C1 segment of cervical spinal cord (tissue), 14 donors: ENCODE data around the gene RASSF10.

Experiments
- DNase-seq, 14 donors: peaks; one replicate each; lab custom pipeline; 2025; lab: John Stamatoyannopoulos, UW

Gene RASSF10

DNA sequence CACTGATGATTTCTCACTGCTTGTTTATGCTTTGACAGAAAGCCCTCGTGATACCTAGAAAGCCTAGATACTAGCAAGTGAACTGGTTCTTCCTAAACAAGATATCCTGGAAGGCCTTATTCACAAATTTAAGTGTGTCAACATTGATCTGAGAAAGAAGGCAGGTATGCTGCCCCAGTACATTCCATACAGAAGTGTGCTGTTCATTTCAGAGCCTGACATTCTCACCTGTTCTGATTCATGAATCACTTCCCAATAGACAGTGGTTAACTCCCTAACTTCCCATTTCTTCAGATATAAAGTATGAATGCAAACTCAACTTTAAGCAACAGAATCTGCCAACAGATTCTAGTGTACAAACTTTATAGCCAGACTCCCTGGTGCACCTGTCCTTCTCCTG lies 15.5 kb upstream of the RASSF10 start:
- no peak for DNase-seq

DNA sequence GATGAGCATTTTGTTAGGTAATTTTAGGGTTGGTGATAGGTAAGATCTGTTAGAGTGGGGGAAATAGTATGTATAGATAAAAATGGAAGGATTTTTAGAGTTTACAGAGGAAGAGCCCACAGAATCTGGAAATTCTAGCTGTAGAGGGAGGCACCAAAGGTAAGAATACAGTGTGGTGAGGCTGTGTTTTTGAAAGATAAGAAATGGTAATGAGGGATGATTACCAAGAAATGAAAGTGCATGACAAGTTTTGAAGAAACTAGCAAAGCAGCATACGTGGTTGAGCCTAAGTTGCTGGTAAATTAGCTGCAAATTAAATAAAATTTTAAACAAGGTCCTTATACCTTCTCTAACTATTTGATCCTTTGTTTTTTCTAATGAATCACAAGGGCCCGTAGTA lies 14.6 kb upstream of the RASSF10 start:
- no peak for DNase-seq

DNA sequence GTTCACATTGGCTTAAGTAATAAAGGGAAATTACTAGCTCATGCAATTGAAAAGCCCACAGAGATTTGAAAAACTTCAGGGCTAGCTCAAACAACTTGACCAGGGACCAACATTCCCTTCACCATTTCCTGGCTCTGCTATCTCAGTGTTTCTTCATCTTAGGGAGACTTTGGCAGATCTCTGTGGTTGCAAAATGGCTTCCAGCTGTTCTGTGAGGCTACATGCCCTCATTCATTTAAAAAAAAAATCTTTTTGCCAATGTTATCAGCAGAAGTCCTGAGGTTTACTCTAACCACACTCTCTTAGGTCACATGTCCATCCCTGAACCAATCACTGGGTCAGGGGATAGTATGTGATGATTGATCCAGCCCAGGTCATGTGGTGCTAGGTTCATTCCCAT lies 13.9 kb upstream of the RASSF10 start:
- DNase-seq, result no peak

DNA sequence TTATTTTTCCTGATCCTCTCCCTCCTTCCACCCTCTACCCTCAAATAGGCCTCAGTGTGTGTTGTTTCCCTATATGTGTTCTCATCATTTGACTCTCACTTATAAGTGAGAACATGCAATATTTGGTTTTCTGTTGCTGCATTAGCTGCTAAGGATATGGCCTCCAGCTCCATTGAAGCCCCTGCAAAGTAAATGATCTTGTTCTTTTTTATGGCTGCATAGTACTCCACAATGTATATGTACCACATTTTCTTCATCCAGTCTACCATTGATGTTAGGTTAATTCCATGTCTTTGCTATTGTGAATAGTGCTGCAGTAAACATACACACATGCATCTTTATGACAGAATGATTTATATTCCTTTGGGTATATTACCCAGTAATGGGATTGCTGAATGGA lies 13.3 kb upstream of the RASSF10 start:
- no peak for DNase-seq

DNA sequence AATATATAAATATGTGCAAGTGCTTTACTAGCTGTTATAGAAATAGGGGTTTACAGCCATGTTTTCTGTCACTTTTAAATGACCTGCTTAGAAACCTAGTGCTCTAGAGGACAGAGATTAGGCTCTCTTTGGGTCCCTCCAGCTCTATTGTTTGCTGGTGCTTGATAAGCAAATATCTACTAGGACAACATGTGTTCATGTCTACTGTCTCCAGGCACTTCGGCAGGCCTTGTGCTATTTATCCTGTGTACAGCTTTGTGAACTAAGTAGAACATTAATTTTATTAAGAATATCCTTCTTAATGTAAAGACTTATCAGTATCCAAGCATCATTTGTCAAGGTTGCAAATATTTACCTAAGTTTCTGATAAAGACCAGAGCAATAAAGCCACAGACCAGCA lies 11.9 kb upstream of the RASSF10 start:
- DNase-seq, result no peak

DNA sequence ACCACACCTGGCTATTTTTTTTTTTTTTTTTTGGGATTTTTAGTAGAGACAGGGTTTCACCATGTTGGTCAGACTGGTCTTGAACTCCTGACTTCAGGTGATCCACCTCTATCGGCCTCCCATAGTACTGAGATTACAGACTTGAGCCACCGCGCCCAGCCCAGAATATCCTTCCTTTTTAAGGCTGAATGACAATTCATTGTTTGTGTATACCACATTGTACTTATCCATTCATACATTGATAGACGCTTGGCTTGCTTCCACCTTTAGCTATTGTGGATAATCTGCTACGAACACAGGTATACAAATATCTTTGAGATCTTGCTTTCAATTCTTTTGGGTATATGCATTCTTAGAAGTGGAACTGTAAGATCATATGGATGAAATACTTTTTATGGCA lies 10.8 kb upstream of the RASSF10 start:
- no peak for DNase-seq

DNA sequence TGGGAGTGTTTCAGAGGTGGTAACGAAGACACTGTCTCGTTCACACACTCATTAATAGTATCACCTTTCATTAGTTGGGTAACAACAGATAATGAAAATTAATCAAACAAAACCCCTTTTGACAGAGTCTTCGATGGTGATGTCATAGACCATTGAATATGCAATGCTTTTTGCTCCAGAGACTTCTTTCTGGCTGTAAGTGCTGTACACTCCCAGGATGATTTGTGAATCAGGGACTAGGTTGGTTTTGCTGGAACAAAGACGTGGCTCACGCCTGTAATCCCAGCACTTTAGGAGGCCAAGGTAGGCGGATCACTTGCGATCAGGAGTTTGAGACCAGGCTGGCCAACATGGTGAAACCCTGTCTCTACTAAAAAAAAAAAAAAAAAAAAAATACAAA lies 9.5 kb upstream of the RASSF10 start:
- DNase-seq, result no peak

DNA sequence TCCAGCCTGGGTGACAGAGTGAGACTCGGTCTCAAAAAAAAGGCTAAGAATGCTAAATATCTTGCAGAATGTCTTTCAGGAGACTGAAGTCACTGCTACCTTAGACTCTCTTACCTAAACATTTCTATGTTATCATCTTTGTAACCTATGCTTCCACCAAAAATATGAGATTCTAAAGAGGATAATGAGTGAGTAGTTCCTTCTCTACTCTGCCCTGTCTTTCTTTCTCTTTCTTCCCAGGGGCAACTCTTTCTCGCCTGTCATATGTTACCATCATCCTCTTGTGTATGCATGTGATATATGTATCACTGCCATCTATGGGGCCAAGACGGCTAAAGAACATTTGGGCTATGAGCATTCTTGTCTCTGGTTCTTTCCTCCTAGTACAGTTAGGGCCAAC lies 9.0 kb upstream of the RASSF10 start:
- DNase-seq, result no peak

DNA sequence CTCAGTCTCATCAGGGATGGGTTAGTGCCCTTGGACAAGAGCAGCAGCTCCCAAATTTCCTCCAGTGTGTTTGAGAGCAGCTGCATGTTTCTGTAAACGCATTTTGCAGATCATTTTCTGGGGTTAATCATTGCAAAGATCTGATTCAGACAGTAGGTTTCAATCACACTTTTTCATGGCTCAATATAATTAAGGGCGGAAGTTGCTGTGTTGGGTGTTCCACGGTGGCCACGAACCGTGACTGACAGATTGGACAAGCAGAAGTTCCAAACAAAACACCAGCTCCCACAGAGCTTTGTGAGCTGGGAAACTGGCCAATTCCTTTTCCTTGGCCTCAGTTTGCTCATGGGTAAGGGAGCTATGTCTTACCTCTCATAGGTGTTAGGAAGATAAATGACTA lies 8.4 kb upstream of the RASSF10 start:
- DNase-seq, result no peak

DNA sequence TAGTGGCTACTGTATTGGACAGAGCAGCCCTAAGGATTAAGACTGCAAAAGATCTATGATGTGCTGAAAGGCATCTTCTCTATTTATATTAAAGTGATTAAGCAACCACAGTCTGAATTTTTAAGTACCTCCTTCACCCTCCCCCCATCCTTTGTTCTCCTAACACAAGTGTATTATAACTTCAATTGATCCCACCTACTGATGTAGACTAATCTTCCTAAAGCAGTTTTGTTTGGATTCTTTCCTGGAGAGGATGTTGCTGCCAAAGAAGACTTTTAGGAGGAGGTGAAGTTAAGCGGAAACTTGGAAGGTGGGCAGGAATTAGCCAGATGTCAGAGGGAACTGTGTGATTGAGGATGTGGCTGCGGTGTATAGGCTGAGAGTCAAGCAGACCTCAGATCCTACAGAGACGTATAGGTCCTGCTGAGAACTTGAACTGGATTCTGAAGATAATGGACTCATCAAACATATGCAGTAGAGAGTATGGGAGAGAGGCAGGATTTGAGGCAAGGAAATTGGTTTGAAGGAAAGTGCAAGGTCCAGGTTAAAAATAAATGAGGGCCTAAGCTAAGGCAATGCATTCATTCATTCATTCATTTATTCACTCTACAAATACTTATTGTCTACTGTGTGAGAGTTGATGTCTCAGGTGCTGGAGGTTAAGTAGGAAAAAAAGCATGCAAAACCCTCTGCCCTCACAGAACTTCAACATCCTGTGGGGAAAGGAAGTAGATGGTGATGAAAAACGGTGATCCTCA lies 5.2 kb upstream of the RASSF10 start:
- DNase-seq, result no peak

DNA sequence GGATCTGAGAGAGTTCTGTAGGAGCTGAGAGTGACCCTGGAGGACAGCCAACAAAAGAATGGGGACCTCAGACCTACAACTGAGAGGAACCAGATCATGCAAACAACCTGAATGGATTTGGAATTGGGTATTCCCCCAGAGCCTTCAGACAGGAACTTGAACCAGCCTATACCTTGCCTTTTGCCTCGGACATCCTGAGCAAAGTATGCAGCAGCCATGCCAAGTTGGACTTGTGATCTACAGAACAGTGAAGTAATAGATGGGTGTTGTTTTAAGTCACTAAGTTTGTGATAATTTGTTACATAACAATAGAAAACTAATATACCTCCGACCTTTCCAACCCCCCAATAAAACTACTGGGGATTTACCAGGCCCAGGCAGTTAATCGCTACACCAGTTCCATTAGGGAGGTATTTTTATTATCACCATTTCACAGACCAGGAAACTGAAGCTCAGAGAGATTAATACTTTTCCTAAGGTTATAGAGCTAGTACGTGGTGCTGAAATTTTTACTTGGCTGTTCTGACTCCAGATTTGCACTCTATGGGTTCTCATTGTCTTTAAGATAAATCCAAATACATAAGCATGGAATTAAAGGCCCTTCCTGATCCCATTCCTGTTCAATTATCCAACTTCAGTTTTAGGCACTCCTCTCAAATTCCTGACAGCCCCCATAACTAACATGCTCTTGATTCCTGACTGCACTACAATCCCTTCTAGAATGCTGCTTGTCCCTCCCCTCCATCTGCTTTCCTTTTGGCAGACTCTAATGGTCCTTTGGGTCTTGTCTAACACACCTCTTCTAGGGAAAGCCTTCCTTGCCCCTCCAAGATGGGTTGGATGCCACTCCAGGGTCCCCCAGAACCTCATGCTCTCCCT lies 1.7 kb upstream of the RASSF10 start:
- no peak for DNase-seq

DNA sequence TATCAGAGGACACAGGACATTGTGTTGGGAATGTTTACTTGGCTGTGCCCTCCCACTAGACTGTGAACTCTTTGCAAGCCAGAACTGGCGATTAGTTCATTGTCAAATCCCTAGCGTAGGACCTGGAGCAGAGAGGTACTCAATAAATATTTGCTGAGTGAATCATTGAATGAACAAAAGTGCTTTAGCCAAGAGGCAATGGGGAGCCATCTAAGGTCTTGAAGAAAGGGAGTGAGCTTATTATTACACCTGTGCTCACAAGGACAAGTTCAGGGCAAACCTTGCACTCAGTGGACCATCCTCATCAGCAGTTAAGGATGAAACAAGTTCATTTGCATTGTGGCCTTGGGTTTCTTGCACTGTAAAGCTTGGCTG lies 1.1 kb upstream of the RASSF10 start:
- DNase-seq, result no peak

DNA sequence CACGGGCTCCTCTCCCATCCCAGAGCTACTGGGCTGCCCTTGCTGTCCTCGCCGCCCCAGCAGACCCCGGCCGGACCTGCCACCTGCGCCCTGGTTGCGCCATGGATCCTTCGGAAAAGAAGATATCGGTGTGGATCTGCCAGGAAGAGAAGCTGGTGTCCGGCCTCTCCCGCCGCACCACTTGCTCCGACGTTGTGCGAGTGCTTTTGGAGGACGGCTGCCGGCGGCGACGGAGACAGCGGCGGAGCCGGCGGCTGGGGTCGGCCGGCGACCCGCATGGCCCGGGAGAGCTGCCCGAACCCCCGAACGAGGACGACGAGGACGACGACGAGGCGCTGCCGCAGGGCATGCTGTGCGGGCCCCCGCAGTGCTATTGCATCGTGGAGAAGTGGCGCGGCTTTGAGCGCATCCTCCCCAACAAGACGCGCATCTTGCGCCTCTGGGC lies 382 bp downstream of the RASSF10 start:
- no peak for DNase-seq

DNA sequence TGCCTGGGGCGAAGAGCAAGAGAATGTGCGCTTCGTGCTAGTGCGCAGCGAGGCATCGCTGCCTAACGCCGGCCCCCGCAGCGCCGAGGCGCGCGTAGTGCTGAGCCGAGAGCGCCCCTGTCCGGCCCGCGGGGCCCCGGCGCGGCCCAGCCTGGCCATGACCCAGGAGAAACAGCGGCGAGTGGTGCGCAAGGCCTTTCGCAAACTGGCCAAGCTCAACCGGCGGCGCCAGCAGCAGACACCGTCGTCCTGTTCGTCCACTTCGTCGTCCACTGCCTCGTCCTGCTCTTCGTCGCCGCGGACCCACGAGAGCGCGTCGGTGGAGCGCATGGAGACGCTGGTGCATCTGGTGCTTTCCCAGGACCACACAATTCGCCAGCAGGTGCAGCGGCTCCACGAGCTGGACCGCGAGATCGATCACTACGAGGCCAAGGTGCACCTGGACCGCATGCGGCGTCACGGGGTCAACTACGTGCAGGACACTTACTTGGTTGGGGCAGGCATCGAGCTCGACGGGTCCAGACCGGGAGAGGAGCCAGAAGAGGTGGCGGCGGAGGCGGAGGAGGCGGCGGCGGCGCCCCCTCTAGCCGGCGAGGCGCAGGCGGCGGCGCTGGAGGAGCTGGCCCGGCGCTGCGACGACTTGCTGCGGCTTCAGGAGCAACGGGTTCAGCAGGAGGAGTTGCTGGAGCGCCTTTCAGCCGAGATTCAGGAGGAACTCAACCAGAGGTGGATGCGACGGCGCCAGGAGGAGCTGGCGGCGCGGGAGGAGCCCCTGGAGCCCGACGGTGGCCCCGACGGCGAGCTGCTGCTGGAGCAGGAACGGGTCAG lies 1.0 kb downstream of the RASSF10 start:
- no peak for DNase-seq

DNA sequence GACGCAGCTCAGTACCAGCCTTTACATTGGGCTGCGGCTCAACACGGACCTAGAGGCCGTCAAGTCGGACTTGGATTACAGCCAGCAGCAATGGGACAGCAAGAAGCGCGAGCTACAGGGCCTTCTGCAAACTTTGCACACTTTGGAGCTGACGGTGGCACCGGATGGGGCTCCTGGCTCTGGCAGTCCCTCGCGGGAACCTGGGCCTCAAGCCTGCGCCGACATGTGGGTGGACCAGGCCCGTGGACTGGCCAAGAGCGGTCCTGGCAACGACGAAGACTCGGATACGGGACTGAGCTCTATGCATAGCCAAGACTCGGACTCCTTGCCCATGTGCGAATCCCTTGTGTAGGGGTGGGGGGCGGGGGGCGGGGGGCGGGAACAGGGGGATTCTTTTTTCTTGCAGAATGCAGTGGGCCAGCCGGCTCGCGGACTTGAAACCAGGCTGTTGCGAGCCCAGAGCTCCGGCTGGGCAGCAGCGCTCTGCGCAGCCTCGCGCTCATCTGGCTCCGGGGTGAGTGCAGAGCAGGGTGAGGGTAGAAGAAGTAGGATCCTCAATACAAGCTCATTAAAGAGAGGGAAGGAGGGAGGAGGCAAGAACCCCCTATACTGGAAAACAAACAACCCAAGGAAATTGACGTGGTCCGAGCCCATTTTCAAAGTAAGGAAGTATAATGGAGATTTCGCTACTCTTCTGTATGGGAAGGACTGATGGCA lies 1.8 kb downstream of the RASSF10 start:
- DNase-seq, result peak in 2 of 14 donors; percentile 33 to 64

DNA sequence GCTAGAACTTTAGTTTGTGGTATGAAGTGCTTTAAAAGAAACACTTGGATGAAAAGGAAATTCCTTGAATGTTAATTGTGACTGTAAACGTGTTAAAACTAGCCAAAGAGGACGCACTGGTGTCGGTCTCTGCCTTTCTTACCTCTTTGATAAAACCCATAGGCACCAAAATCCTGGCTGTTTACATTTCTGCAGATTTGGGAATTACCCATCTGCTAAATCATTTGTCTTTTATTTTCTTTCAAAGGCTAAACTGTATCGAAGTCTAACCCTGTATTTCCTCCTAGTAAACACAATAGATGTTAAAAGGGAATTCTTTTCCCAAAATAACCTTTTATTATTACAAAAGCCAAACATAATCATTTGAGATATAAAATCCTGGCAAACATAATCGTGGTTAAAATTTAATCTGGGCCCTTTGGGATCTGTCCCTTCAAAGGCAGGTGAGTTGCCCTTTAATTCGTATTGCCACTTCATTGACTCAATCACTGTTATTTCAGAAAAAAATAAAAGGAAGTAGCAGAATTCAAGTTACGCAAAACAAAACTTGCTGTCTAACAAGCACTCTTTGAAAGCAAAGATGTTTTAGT lies 2.4 kb downstream of the RASSF10 start:
- DNase-seq, result no peak

DNA sequence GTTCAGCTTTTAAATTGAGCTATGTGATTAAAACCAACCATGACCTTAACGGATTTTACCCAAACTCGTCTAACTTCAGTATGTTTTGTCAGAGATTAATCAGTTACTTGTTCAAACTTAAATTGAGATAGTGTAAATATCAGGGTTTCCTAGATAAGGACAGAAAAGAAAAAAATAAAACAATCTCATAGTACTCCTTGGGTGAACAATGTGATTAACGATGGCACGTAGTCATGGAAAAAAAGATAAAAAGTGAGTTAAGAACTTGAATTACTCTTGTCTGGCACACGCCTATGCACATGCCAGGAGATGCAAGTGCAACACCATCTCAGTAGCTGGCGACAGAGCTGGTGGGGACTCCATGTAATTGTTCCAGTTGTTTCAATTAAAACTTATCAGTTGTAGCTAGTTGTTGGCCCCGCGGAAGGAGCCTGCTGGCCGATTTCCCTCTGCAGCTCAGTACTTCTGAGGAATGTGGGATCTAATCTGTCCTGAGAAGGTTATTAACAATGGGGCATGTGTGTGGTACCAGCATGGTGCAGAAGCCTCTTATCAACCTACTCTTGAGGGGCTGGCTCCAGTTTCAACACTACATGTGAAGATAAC lies 3.0 kb downstream of the RASSF10 start:
- no peak for DNase-seq

DNA sequence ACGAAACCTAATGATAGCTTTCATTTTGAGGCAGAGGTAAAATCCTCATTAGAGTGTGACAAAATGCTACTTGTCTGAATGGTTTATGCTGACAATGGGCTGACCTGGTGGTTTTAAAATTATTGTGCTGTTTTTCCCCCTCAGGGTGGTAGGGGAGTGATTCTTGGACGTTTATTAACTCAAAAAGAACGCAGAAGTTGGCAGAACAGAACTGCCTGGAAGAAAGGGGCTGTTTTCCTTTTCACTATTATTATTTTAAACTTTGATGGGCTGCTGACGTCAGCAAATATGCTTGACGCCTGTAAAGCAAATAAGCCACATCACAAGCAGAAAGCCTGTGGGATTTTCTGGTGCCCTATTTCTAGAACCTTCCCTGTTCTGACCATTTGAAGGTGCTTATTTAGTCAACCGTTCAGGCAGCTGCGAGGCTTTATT lies 4.0 kb downstream of the RASSF10 start:
- no peak for DNase-seq

DNA sequence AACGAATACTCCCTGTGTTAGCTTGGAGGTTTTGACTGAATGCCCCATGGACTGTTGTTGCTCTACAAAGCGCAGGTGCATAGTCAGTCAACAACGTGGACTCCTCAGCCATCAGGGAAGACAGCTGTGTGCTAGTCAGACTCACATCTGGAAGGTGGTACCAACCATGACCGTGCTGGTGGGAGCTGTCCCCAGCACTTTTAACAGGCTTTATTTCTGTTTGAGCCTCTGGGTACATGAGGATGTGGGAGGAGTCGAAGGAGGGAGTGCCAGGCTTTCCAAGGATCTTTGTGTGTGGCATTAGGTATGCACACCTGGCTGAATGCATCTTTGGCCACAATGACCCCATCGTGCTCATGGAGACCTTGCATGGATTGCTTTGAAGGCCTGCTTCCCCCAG lies 6.6 kb downstream of the RASSF10 start:
- DNase-seq, result no peak

DNA sequence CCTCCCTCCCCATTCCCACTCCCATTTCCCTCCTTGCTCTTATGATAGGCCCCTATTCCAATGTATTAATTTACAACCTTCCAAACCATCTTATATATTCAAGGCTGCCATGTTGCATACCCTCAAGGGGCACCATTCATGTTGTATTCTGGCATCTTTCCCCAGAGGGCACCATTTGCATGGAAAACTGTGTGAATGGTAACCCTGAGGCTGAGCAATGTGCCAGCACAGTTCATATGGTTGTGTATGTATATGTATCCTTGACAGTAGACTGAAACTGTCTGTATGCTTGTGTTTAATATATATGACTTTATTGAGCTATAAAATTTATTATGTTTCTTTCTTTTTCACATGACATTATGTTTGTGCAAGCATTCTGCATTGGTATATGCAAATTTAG lies 7.3 kb downstream of the RASSF10 start:
- DNase-seq, result no peak

DNA sequence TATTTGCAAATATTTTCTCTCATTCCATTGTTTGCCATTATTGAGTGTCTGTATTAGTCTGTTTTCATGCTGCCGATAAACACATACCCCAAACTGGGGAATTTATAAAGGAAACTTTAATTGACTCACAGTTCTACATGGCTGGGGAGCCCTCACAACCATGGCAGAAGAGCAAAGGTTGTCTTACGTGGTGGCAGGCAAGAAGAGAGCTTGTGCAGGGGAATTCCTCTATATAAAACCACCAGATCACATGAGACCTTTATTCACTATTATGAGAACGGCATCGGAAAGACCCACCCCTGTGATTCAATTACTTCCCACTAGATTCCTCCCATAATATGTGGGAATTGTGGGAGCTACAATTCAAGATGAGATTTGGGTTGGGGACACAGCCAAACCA lies 10.2 kb downstream of the RASSF10 start:
- DNase-seq, result no peak
